Skeletal muscle satellite cell (primary cell): ENCODE results near the gene KLHL24.
"Not testable (repeated sequence)": the region's sequence is repeated elsewhere in the genome, so short reads cannot be mapped to it uniquely, and the experiment has no call there.

Source experiments
- H3K27me3 ChIP-seq: 2 replicates; pipeline ENCODE4 v1.7.0; 2013; ENCODE audit warnings: low read length; ENCODE audit not compliant: control insufficient read depth, insufficient read depth
- H3K36me3 ChIP-seq: 2 replicates; pipeline ENCODE4 v1.7.0; 2013; ENCODE audit warnings: mild to moderate bottlenecking, control low read depth, low read length; ENCODE audit not compliant: insufficient read depth
- H3K4me1 ChIP-seq: 2 replicates; pipeline ENCODE4 v1.7.0; 2013; ENCODE audit warnings: low read length; ENCODE audit not compliant: control insufficient read depth, insufficient read depth
- H3K4me2 ChIP-seq: 2 replicates; pipeline ENCODE4 v1.7.0; 2013; ENCODE audit warnings: mild to moderate bottlenecking, low read length
- H3K4me3 ChIP-seq: 2 replicates; pipeline ENCODE4 v1.7.0; 2013; ENCODE audit warnings: low read length
- H3K9ac ChIP-seq: 2 replicates; pipeline ENCODE4 v1.7.0; 2013; ENCODE audit warnings: mild to moderate bottlenecking, low read depth, low read length, moderate library complexity
- H3K9me3 ChIP-seq: replicated peaks from 2 replicates; pipeline ENCODE4 v1.7.0; 2013; ENCODE audit warnings: mild to moderate bottlenecking, control low read depth, low read length

Gene KLHL24

GRCh38 chr3:183698756-183699155 lies 63.3 kb downstream of the KLHL24 start:
- no peaks in the 10 kb centered on the region for H3K27me3 ChIP-seq
- H3K9me3 ChIP-seq = no peaks in the 10 kb centered on the region
- peak overlapping the region; percentile 95 for H3K9ac ChIP-seq
- H3K4me3 ChIP-seq = peak overlapping the region; percentile 97
- H3K4me2 ChIP-seq = peak overlapping the region; percentile 86
- H3K4me1 ChIP-seq = peaks cover 18% of the 10 kb centered on the region
- H3K36me3 ChIP-seq = peaks cover 5% of the 10 kb centered on the region

GRCh38 chr3:183699238-183699947 lies 64.0 kb downstream of the KLHL24 start:
- H3K9me3 ChIP-seq = no peaks in the 10 kb centered on the region
- peak overlapping the region; percentile 97 for H3K4me3 ChIP-seq
- no peaks in the 10 kb centered on the region for H3K27me3 ChIP-seq
- H3K4me2 ChIP-seq = peak overlapping the region; percentile 86
- peak overlapping the region; percentile 95 for H3K9ac ChIP-seq
- peaks cover 5% of the 10 kb centered on the region for H3K36me3 ChIP-seq
- H3K4me1 ChIP-seq = peaks cover 18% of the 10 kb centered on the region

- Histone ChIP-seq H3K9me3 (no peaks in the 10 kb centered on the region), H3K27me3 (no peaks in the 10 kb centered on the region), H3K4me1 (peaks cover 18% of the 10 kb centered on the region), H3K4me2 (no peak overlapping the region), H3K4me3 (no peak overlapping the region), H3K9ac (no peak overlapping the region), H3K36me3 (peaks cover 5% of the 10 kb centered on the region)
Observed at GRCh38 chr3:183701744-183702143, 66.3 kb downstream of the KLHL24 start.

DNA sequence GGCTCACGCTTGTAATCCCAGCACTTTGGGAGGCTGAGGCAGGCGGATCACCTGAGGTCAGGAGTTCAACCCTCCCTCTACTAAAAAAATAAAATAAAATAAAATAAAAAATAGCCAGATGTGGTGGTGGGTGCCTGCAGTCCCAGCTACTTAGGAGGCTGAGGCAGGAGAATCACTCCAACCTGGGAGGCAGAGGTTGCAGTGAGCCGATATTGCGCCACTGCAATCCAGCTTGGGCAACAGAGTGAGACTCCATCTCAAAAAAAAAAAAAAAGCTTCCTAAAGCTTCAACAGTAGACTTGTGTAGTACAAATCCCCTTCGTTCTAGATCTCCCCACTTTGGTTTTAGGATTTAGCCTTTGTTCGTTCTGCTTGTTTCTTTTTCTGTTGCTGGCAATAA lies 68.5 kb downstream of the KLHL24 start:
- not testable (repeated sequence) for H3K36me3 ChIP-seq, H3K9me3 ChIP-seq, H3K27me3 ChIP-seq, H3K9ac ChIP-seq, H3K4me3 ChIP-seq, H3K4me2 ChIP-seq
- H3K4me1 ChIP-seq = peaks cover 15% of the 10 kb centered on the region

DNA sequence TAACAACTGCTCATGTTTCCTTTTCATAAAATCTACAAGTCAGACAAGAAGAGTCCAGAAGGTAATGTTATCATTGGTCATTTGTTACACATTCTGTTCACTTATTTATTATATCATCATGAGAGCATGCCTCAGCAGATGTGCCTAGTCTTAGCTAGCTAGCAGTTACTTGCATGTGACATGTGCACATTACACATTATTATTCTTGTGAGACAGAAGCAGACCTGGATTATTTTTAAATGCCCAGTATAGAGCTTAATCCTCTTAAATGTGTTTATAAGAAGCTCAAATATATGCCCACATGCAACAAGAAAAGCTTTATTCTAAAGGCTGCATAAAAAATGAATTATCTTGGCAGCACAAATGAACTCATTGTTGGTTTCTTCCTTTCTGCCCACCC lies 74.8 kb downstream of the KLHL24 start:
- no peaks in the 10 kb centered on the region for H3K27me3 ChIP-seq
- peaks cover 3% of the 10 kb centered on the region for H3K36me3 ChIP-seq
- no peak overlapping the region for H3K9ac ChIP-seq
- no peak overlapping the region for H3K4me2 ChIP-seq
- H3K4me3 ChIP-seq = no peak overlapping the region
- H3K4me1 ChIP-seq = no peaks in the 10 kb centered on the region
- H3K9me3 ChIP-seq = no peaks in the 10 kb centered on the region

- H3K4me2 ChIP-seq = no peak overlapping the region
- H3K4me1 ChIP-seq = no peaks in the 10 kb centered on the region
- peaks cover 9% of the 10 kb centered on the region for H3K36me3 ChIP-seq
- H3K27me3 ChIP-seq = no peaks in the 10 kb centered on the region
- no peak overlapping the region for H3K9ac ChIP-seq
- no peaks in the 10 kb centered on the region for H3K9me3 ChIP-seq
- no peak overlapping the region for H3K4me3 ChIP-seq
Observed at GRCh38 chr3:183711516-183711915, 76.1 kb downstream of the KLHL24 start.

- Histone ChIP-seq H3K4me3 (no peak overlapping the region), H3K4me1 (no peaks in the 10 kb centered on the region), H3K9ac (no peak overlapping the region), H3K27me3 (no peaks in the 10 kb centered on the region), H3K9me3 (no peaks in the 10 kb centered on the region), H3K36me3 (peaks cover 34% of the 10 kb centered on the region), H3K4me2 (no peak overlapping the region)
Observed at GRCh38 chr3:183714622-183715021, 79.2 kb downstream of the KLHL24 start.

- no peak overlapping the region for H3K4me2 ChIP-seq
- H3K4me3 ChIP-seq = no peak overlapping the region
- H3K9me3 ChIP-seq = no peaks in the 10 kb centered on the region
- H3K9ac ChIP-seq = no peak overlapping the region
- peaks cover 58% of the 10 kb centered on the region for H3K36me3 ChIP-seq
- H3K4me1 ChIP-seq = no peaks in the 10 kb centered on the region
- H3K27me3 ChIP-seq = no peaks in the 10 kb centered on the region
Observed at GRCh38 chr3:183718012-183718411, 82.6 kb downstream of the KLHL24 start.

DNA sequence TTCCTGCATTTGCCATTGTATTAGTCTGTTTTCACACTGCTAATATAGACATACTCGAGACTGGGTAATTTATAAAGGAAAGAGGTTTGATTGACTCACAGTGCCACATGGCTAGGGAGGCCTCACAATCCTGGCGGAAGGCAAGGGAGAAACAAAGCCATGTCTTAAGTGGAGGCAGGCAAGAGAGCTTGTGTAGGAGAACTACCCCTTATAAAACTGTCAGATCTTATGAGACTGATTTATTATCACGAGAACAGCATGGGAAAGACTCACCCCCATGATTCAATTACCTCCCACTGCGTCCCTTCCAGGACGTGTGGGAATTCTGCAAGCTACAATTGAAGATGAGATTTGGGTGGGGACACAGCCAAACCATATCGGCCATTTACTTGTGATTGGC lies 90.0 kb downstream of the KLHL24 start:
- Histone ChIP-seq H3K9ac (no peak overlapping the region), H3K27me3 (no peaks in the 10 kb centered on the region), H3K4me3 (no peak overlapping the region), H3K4me2 (no peak overlapping the region), H3K36me3 (peaks cover 76% of the 10 kb centered on the region), H3K9me3 (no peaks in the 10 kb centered on the region), H3K4me1 (no peaks in the 10 kb centered on the region)

- no peaks in the 10 kb centered on the region for H3K4me1 ChIP-seq
- peaks cover 73% of the 10 kb centered on the region for H3K36me3 ChIP-seq
- H3K9ac ChIP-seq = no peak overlapping the region
- no peaks in the 10 kb centered on the region for H3K9me3 ChIP-seq
- no peak overlapping the region for H3K4me3 ChIP-seq
- no peak overlapping the region for H3K4me2 ChIP-seq
- no peaks in the 10 kb centered on the region for H3K27me3 ChIP-seq
Observed at GRCh38 chr3:183728204-183728603, 92.8 kb downstream of the KLHL24 start.

- Histone ChIP-seq H3K9ac (no peak overlapping the region), H3K27me3 (no peaks in the 10 kb centered on the region)
Observed at GRCh38 chr3:183730361-183730760, 94.9 kb downstream of the KLHL24 start.

GRCh38 chr3:183731611-183732010 lies 96.2 kb downstream of the KLHL24 start:
- peaks cover 73% of the 10 kb centered on the region for H3K36me3 ChIP-seq
- no peak overlapping the region for H3K9ac ChIP-seq
- no peak overlapping the region for H3K4me2 ChIP-seq
- H3K27me3 ChIP-seq = no peaks in the 10 kb centered on the region
- H3K9me3 ChIP-seq = no peaks in the 10 kb centered on the region
- peaks cover 7% of the 10 kb centered on the region for H3K4me1 ChIP-seq
- no peak overlapping the region for H3K4me3 ChIP-seq

More at GRCh38 chr3:183730361-183730760, 94.9 kb downstream of the KLHL24 start:
- H3K4me3 ChIP-seq = no peak overlapping the region
- no peaks in the 10 kb centered on the region for H3K9me3 ChIP-seq
- peaks cover 3% of the 10 kb centered on the region for H3K4me1 ChIP-seq
- peaks cover 77% of the 10 kb centered on the region for H3K36me3 ChIP-seq
- no peak overlapping the region for H3K4me2 ChIP-seq
